Activated T-cell treated with anti-CD3 and anti-CD28 coated beads for 24 hours (primary cell): ENCODE results near the gene RAB3GAP1.
"Not testable (repeated sequence)": the region's sequence is repeated elsewhere in the genome, so short reads cannot be mapped to it uniquely, and the experiment has no call there.

ENCODE experiments used
- DNase-seq: peaks from one replicate; pipeline ENCODE4 v3.0.0-alpha.2; 2020; ENCODE audit warnings: low read depth

RAB3GAP1 gene

DNA sequence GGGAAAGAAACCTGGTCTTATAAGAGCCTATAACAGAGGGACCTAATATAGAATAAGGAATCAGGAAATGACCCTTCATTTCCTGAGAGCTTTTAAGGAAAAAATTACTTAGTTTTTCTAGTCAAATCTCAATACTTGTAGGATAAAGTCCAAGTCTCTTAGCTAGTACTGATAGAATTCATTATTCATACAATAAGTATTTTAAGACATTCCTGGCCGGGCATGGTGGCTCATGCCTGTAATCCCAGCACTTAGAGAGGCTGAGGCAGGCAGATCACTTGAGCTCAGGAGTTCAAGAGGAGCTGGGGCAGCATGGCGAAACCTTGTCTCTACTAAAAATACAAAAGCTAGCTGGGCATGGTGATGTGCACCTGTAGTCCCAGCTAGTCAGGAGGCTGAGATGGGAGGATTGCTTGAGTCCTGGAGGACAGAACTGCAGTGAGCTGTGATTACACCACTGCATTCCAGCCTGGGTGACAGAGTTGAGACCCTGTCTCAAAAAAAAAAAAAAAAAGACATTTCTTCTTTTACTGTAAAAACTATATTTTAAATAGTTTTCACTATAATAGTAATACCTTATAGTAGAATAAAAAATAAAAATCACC lies 3.2 kb downstream of the RAB3GAP1 start:
- DNase-seq = no peak

DNA sequence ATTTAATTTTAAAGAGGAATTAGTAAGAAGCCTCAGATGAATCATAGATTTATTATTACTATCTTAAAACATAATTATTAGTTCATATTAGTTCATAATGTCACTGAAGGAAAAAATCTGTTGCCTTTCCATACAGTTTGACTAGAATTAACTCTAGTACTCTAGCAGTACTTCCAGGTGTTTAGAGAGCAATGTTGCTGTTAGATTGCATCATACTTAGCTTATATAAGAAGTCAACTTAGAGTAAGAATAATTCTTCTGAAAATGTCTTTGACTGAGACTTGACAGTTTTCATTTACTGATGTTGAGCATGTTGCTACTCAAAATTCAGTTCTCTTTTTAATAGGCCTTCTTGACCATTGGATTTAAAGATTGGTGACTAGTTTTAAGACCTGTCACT lies 4.7 kb downstream of the RAB3GAP1 start:
- no peak for DNase-seq

DNA sequence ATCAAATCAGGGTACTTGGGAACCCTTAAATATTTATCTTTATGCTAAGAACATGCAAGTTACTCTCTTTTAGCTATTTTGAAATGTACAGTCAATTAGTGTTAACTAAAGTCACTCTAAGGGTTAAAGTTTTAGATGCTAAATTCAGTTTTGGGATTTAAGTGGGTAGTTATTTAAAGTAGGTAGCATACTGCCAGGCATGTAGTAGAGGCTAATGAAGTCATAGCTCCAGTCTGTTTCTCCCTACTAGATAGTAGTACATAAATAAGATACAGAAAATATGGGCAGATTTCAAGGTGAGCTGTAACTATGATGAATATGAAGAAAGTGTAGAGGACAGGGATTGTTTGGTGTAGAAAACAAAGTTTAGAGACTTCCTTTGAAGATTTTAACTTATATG lies 7.5 kb downstream of the RAB3GAP1 start:
- no peak for DNase-seq

DNA sequence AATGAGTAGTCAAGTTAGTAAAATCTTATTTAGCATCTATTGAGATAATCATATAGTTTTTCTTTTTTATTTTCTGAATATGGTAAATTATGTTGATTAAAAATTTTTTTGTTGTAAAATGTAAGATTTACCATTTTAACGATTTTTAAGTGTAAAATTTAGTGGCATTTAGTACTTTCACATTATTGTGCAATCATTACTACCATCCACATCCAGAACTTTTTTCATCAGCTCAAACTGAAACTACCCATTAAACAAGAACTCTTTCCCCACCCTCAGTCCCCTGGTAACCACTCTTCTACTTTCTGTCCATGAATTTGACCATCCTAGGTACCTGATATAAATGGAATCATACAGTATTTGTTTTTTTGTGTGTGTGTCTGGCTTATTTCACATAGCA lies 11.1 kb downstream of the RAB3GAP1 start:
- DNase-seq = no peak

DNA sequence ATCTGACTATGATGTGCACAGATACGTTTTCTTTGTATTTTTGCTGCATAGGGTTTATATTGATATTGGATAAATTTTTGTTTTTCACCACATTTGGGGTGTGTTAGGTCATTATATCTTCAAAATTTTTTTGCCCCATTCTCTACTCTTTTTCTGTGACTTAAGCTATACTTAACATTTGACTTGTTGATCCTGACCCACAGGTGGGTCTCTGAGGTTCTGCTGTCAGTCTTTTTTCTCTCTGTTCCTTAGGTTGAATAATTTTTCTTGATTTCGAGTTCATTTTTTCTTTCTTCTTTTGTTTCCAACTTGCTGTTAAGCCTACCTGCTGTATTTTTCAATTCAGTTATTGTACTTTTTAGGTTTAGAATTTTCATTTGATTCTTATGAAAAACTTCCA lies 12.1 kb downstream of the RAB3GAP1 start:
- DNase-seq = no peak

DNA sequence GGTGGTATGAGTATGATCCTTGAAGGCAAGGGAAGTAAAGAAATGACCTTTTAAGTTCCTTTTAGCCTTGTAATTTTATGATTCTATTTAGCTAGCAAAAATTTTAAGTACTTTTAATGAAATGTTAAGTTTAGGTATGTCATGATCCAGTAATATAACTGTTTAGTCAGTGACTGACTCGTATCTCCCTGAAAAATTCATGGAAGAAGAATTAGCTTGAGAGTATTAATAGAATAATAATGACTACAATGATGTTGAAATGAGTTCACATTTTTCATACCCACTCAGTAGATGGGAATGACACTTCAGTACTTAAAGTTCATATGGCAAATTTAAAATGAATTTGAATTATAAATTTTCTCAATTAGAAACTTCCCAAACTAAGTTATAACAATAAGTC lies 14.6 kb downstream of the RAB3GAP1 start:
- no peak for DNase-seq

DNA sequence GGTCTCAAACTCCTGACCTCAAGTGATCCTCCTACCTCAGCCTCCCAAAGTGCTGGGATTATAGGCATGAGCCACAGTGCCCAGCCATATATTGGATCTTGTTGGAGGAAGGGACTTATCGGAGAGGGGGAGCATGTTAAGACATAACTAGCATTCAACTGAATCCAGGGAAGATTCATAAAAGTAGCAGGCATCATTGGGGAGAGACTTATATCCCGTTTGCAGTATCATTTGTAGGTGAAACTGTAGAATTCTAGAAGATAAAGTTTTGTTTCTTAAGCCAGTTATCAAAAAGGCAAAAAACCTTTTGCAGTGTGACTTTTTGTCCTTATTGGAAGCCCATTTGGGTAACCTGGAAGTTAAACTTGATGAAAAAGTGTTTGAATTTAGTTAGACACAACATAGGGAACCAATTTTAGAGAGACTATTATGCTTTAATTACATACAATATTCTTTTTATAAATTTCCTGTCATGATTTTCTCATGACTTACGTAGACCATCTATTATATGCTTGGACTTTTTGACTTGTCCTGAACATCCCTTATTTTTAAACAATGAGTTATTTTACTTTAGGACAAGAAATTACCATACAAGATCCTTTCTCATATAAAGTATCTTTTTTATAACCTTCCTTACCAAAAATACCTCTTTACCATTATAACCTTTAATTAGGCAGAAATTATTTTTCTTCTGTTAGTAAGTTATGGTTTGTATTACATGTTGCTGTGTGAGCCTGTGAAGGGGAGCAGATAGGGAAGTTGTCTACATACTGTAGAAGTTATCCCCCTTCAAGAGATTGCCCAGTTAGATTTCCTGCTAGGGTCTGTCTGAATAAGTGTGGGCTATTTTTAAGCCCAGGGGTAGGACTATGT lies 20.3 kb downstream of the RAB3GAP1 start:
- DNase-seq = no peak

DNA sequence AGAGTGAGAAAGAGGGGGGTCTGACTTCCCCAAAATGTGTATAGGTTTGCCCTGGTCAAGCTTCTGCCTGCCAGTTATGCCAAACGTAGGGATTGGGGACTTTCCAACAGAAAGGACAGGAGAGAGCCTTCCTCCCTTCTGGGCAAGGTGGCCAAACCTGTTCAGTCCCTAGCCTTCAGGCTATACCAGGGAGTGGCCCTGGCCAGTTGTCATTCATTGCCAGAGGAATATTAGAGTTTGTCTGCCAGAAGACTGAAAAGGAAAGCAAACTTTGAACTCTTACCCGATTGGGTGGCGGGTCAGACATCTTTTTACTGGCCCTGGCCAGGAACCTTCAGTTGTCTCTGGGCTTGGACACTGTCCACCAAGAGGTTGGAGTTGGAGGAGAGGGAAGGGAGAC lies 22.1 kb downstream of the RAB3GAP1 start:
- no peak for DNase-seq

DNA sequence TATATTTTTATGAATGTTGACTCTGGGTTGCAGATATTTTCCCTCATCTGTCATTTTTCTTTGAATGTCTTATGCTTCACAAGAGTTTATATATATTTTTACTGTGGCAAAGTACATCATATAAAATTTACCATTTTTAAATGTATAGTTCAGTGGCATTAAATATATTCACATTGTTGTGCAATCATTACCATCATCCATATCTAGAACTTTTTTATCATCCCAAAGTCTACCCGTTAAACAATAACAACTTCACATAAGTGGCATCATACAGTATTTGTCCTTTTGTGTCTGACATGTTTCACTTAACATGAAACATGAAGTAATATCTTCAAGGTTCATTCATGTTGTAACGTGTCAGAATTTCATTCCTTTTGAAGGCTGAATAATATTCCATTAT lies 24.5 kb downstream of the RAB3GAP1 start:
- DNase-seq = no peak

DNA sequence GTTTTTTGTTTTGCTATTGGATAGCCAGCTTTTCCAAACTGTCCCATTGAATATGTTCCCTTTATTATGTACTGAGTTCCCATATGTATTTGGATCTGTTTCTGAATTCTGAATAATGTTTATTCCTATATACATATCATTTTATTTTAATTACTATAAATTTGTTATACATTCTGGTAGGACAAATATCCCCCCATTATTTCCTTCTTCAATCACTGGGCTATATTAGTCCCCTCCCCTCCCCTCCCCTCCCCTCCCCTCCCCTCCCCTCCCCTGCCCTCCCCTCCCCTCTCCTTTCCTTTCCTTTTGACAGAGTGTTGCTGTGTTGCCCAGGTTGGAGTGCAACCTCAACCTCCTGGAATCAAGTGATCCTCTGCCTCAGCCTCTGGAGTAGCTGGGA lies 26.3 kb downstream of the RAB3GAP1 start:
- DNase-seq = no peak

DNA sequence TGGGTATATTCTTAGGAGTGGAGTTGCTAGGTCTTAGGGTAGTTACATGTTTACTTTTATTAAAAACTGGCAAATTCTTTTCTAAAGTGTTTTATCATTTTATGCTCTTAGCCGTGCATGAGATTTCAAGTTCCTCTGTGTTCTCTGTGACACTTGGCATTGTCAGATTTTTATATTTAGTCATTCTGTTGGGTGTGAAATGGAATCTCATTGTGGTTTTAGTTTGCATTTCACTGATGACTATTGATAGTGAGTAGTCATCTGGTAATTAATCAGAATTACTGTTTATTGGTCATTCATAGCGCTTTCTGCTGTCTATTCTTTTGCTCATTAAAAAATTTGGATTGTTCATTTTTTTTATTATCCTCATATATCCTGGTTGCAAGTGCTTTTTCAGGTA lies 34.1 kb downstream of the RAB3GAP1 start:
- DNase-seq = no peak

DNA sequence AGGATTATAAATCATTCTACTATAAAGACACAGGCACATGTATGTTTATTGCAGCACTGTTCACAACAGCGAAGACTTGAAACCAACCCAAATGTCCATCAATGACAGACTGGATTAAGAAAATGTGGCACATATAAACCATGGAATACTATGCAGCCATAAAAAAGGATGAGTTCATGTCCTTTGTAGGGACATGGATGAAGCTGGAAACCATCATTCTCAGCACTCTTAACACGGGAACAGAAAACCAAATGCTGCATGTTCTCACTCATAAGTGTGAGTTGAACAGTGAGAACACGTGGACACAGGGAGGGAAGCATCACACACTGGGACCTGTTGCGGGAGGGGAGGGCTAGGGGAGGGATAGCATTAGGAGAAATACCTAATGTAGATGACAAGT lies 37.5 kb downstream of the RAB3GAP1 start:
- not testable (repeated sequence) for DNase-seq

DNA sequence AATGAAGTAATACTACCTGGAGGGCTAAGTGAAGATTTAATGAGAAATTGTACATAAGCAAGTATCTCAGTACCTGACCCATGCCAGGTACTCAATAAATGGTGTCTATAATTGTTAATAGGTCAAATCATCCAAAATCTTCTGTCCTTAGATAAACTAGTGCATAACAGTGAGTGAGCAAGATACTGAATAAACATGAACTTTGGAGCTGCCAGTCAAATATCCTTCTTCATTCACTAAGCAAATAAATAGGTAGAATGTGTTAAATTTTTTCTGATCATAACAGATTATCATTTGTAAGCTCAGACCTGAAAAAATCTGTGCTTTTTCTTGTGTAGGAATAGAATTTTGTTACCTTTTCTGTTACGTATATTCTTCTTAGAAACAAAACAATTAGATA lies 39.6 kb downstream of the RAB3GAP1 start:
- DNase-seq = no peak

DNA sequence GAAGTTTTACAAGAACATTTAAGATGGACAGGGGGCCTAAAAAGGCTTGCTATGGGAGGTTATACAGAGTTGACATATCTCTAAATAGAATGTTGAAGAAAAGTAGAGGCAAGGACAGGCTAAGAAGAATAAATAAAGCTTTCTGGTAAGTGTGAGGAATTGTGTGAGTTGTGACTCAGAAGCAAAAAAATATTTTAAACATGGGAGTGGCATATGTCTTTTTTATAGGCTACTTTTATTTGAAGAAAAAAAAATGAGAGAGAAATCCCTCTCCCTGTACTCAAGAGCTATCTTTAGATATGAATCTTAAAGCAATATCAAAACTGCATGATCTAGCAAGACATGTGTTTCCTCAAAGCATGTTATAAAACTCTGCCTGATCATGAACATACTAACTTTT lies 41.1 kb downstream of the RAB3GAP1 start:
- DNase-seq = no peak

DNA sequence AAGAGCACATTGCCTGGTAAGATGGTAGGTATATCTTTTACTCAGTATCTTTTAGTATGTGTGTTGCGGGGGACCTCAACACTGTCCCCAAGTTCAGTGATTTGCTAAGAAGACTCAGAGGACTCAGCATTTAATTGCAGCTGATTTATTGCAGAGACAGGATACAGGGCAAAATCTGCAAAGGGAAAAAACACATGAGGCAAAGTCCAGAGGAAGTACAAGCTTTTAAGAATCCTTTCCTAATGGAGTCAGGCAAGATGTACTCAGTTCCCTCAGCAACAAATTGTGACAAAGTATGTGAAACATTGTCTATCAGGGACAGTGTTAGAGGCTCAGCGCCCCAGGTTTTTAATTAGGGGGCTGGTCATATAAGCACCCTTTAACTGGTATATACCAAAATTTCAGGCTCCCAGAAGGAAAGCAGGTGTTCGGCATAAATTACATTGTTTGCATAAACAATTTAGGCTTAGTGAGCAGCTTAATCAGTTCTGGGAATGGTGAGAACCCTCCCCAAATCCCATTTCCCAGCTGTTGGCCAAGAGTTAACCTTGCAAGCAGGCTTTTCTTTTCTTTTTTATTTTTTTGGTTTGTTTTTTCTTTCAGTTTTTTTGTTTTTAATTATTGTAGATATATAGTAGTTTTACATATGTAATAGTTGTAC lies 41.7 kb downstream of the RAB3GAP1 start:
- DNase-seq = no peak

DNA sequence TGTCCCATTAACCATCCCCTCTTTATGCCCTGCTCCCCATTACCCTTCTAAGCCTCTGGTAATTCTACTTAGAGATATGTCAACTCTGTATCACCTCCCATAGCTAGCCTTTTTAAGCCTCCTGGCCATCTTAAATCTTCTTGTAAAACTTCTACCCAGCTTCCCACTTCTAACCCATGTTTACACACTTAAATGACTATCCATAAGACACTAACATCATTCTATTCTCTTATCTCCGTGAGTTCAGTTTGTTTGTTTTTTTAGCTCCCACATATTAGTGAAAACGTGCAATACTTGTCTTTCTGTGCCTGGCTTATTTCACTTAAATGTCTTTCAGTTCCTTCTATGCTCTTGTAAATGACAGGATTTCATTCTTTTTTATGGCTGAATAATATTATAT lies 42.4 kb downstream of the RAB3GAP1 start:
- DNase-seq = no peak

DNA sequence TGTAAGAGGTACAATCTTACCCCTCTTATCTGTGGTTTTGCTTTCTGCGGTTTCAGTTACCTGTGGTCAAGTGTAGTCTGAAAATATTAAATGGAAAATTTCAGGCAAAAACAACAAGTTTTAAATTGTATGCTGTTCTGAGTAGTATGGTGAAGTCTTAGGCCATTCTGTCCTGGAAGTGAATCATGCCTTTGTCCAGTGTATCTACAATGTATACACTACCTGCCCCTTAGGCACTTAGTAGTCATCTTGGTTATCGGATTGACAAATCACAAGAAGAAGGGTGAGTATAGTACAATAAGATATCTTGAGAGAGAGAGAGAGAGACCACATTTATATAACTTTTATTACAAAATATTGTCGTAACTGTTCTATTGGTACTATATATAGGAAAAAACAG lies 43.5 kb downstream of the RAB3GAP1 start:
- DNase-seq = no peak

DNA sequence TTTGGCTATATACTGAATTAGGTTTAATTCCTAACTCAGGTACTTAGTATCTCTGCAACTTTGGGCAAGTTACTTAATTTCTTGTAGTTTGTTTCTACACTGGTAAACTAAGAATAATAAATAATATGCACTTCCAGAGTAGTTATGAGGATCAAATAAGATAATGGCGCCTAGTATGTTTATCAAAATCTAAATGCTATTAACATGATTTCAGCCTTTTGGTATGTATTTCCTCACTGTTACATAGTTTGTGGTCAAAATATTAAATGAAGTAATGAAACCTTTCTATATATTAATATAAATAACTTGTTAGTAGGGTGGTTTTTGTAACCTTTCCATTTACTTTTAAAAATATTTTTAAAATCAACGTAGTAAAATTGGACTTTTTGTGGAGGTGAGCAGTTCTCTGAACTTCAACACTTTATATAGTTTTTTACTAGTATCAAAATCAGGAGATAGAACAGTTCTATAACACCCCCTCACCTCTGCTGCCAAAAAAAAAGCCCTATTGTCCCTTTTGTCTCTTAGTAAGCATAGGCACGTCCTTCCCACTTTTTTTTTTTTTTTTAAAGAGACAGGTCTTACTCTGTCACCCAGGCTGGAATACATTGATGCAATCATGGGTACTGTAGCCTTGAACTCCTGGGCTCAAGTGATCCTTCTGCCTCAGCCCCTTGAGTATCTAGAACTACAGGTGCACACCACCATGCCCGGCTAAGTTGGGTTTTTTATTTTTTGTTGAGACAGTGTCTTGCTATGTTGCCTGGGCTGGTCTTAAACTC lies 44.8 kb downstream of the RAB3GAP1 start:
- no peak for DNase-seq

DNA sequence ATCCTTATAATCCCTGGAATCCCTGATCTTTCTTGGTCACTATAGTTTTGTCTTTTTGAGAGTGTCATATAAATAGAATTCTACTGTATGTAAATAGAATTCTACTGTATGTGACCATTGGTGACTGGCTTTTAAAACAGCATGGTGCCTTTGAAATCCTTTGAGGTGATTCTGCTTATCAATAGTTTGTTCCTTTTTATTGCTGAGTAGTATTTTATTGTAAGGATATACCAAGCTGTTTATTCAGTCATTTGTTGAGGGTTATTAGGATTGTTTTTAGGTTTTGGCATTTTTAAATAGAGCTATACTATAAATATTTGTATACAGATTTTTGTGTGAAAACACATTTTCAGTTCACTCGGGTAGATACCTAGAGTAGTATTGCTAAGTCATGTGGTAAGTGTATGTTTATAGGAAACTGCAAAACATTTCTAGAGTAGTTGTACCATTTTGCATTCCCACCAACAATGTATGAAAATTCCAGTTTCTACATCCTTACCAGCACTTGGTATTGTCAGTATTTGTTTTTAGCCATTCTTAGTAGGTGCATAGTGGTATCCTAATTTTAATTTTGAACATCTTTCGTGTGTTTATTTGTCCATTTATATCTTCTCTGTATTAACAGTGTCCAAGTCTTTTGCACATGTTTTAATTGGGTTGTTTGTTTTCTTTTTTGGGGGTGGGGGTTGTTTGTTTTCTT lies 45.6 kb downstream of the RAB3GAP1 start:
- DNase-seq = no peak

DNA sequence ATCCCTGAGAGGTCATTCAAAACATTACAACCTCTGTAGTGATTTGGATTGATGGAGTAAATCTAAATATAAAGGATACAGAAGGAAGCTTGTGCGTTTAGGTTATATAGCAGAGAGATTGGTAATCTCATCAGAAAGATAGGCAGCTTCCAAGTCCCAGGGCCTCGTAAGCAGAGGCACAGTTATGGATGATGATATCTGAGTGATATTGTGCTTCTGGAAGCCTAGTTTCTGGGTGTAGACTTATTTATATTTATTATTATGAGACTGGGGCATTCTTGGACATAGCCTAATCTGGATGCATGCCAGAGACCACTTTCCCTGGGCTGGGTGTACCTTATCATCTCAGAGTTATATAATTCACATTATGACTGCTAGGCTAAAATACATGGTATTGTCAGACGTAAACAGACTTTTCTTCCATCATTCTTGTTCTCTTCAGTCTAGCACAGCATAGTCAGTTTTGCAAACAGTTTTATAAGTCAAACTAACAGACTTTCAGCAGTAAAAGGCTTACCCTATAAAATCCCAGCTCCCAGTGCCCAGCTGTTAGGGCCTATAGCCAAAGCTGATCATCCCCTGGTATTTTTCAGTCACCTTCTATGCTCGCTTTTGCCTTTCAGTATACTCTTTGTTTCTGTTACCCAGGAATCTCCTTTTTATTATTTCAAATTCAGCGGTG lies 47.9 kb downstream of the RAB3GAP1 start:
- no peak for DNase-seq

DNA sequence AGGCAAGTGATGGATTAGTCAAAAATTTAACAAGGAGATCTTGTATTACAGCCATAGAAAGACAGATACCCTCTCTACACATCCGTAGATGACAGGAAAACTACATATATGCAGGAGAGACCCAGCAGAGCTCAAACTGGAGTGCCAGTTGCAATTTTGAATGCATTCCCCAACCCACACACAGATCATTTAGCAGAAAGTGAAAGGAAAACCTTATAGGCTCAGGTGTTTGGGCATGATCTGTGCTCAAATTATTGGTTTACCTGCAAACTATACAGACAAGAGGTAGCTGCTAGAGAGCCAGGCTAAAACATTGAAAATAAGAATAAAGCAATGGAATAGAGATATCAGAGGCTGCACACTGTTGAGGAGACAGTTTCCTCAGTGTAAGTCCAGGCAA lies 51.8 kb downstream of the RAB3GAP1 start:
- DNase-seq = no peak
